OCI-LY1 (cell line): ENCODE measurements around the gene USF1.

Experiments
- EZH2 ChIP-seq: fragments of 200-600 bp; sonication (generic), shearing (Covaris generic); IDR thresholded peaks from 2 replicates; pipeline ENCODE4 v1.8.0; 2017; ENCODE audit warnings: borderline replicate concordance, mixed run types, mild to moderate bottlenecking, antibody characterized with exemption, low read length, moderate library complexity, mixed read lengths
- TF ChIP-seq, protein P1 (sequence below): fragments of 200-600 bp; sonication (generic), shearing (Covaris generic); IDR thresholded peaks from 2 replicates; pipeline ENCODE4 v1.5.1; 2017; ENCODE audit warnings: mild to moderate bottlenecking, antibody characterized with exemption, low read length, moderate library complexity, mixed read lengths

DNA sequence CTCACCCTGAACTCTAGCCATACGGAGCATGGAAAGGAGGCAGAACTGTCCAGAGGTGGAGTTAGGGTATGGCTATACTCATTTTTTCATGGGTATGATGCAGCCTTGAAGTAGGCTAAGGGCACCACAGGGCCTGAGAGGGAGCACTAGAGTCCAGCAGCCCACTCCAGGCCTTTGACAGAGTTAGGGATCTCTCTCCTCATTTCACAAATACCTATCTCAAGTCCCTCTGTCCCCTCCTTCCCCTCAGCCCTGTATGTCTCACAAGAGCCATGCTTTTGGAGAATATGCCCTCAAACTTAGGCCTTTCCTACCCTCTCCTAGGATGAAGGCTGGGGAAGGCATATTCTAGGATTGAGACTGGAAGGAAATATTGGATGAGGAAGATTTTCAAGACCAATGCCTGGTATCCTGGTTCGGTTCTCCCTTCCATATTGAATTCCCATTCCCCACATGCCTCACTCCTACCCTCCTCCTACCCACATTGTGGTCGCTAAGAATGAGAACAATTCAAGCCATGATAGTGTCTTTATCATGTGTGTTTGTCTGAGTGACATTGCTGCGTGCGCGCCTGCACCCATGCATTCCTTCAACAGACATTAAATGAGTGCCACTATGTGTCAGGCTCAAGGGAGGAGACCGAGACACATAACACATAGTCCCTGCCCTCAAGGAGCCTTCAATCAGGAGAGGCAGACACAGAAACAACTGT, 46.2 kb upstream of the USF1 start:
- TF ChIP-seq, protein P1, sequence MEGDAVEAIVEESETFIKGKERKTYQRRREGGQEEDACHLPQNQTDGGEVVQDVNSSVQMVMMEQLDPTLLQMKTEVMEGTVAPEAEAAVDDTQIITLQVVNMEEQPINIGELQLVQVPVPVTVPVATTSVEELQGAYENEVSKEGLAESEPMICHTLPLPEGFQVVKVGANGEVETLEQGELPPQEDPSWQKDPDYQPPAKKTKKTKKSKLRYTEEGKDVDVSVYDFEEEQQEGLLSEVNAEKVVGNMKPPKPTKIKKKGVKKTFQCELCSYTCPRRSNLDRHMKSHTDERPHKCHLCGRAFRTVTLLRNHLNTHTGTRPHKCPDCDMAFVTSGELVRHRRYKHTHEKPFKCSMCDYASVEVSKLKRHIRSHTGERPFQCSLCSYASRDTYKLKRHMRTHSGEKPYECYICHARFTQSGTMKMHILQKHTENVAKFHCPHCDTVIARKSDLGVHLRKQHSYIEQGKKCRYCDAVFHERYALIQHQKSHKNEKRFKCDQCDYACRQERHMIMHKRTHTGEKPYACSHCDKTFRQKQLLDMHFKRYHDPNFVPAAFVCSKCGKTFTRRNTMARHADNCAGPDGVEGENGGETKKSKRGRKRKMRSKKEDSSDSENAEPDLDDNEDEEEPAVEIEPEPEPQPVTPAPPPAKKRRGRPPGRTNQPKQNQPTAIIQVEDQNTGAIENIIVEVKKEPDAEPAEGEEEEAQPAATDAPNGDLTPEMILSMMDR = no peak
- no peak for TF ChIP-seq EZH2
